SK-N-SH (cell line): ENCODE measurements around the gene POLA1. TPM values are rescaled to one million over a fixed set of nuclear protein-coding genes. Genes with fewer than 3 reads are reported as not detected.

Source experiments
- CTCF ChIA-PET: fragments of 300-600, 350-600 bp; formaldehyde crosslinking; extraction: SDS; loops from one replicate; lab custom pipeline; 2021; lab: Yijun Ruan, JAX
- POLR2A ChIA-PET: fragments of 350-600 bp; sonication (Branson Sonifier 250); formaldehyde crosslinking; extraction: SDS; loops from one replicate; lab custom pipeline; 2020; ENCODE audit warnings: antibody characterized with exemption, inconsistent platforms; lab: Yijun Ruan, JAX
- DNase-seq: peaks from one replicate; pipeline ENCODE4 v3.0.0; 2012
- H2AFZ ChIP-seq: fragments of 200-600 bp; sonication (generic); 2 replicates; pipeline ENCODE4 v1.8.1; 2016; ENCODE audit warnings: antibody characterized with exemption, mild to moderate bottlenecking, low read depth
- H3F3A ChIP-seq: fragments of 200-600 bp; sonication (generic); replicated peaks from 2 replicates; pipeline ENCODE3; 2016; ENCODE audit warnings: antibody characterized with exemption, mild to moderate bottlenecking; ENCODE audit not compliant: insufficient read depth
- H3K27ac ChIP-seq, 2 experiments: fragments of 200-500 bp in 1 of 2; fragments of 200-600 bp in 1 of 2; sonication (Bioruptor generic) in 1 of 2; sonication (generic), shearing (Covaris generic) in 1 of 2; 2 replicates each; pipeline versions ENCODE4 v1.5.1 to v1.6.1; 2014 to 2016; ENCODE audit warnings: low read depth in 2 of 2, inconsistent platforms in 1 of 2, low read length in 1 of 2, mild to moderate bottlenecking in 1 of 2, mixed read lengths in 1 of 2
- H3K27me3 ChIP-seq: fragments of 200-600 bp; sonication (generic), shearing (Covaris generic); 2 replicates; pipeline ENCODE4 v1.6.1; 2016; ENCODE audit warnings: mixed run types; ENCODE audit not compliant: insufficient read depth
- H3K36me3 ChIP-seq, 2 experiments: fragments of 200-500 bp in 1 of 2; fragments of 200-600 bp in 1 of 2; sonication (Bioruptor generic) in 1 of 2; sonication (generic) in 1 of 2; replicated peaks in 1 of 2; 2 replicates each; pipeline versions ENCODE3 to v1.5.1; 2014 to 2016; ENCODE audit warnings: low read length in 1 of 2, mild to moderate bottlenecking in 1 of 2; ENCODE audit not compliant: insufficient read depth in 2 of 2, control insufficient read depth in 1 of 2
- H3K4me1 ChIP-seq, 2 experiments: fragments of 200-500 bp in 1 of 2; fragments of 200-600 bp in 1 of 2; sonication (Bioruptor generic) in 1 of 2; sonication (generic), shearing (Covaris generic) in 1 of 2; 2 replicates each; pipeline versions ENCODE4 v1.5.1 to v1.6.1; 2014 to 2016; ENCODE audit warnings: low read depth in 1 of 2, low read length in 1 of 2, mixed run types in 1 of 2; ENCODE audit not compliant: insufficient read depth in 2 of 2, control insufficient read depth in 1 of 2
- H3K4me2 ChIP-seq: fragments of 200-600 bp; sonication (generic), shearing (Covaris generic); 2 replicates; pipeline ENCODE4 v1.6.1; 2017; ENCODE audit warnings: mixed run types
- H3K4me3 ChIP-seq, 2 experiments: fragments of 200-500 bp in 1 of 2; fragments of 200-600 bp in 1 of 2; sonication (Bioruptor generic) in 1 of 2; sonication (generic), shearing (Covaris generic) in 1 of 2; 2 replicates each; pipeline versions ENCODE4 v1.5.1 to v1.8.1; 2014 to 2016; ENCODE audit warnings: low read depth in 2 of 2, inconsistent platforms in 1 of 2, low read length in 1 of 2, mild to moderate bottlenecking in 1 of 2, mixed read lengths in 1 of 2, moderate library complexity in 1 of 2
- H3K79me2 ChIP-seq: fragments of 200-600 bp; sonication (generic); 2 replicates; pipeline ENCODE4 v1.8.1; 2017; ENCODE audit warnings: mild to moderate bottlenecking; ENCODE audit not compliant: insufficient read depth
- H3K9ac ChIP-seq: fragments of 200-600 bp; sonication (generic); 2 replicates; pipeline ENCODE4 v1.6.1; 2017; ENCODE audit warnings: mixed run types
- H3K9me2 ChIP-seq: fragments of 200-600 bp; sonication (generic); 2 replicates; pipeline ENCODE4 v1.6.1; 2017; ENCODE audit warnings: mixed run types
- H3K9me3 ChIP-seq: fragments of 200-600 bp; sonication (generic); 2 replicates; pipeline ENCODE4 v1.6.1; 2017; ENCODE audit warnings: mixed run types, mild to moderate bottlenecking, moderate library complexity
- H4K20me1 ChIP-seq: fragments of 200-600 bp; sonication (generic); 2 replicates; pipeline ENCODE4 v1.6.1; 2017; ENCODE audit warnings: mild to moderate bottlenecking, mixed run types; ENCODE audit not compliant: insufficient read depth
- CHD2 ChIP-seq: fragments of 150-350 bp; IDR thresholded peaks from 2 replicates; pipeline ENCODE4 v1.6.1; 2018; ENCODE audit warnings: low read length; ENCODE audit not compliant: partially characterized antibody
- FOXJ3 ChIP-seq: sonication (generic); formaldehyde crosslinking; IDR thresholded peaks from 2 replicates; pipeline ENCODE4 v1.5.1; 2020; ENCODE audit warnings: mild to moderate bottlenecking, missing genetic modification reagents
- GABPA ChIP-seq: IDR thresholded peaks from 2 replicates; pipeline ENCODE4 v1.4.0; 2012; ENCODE audit warnings: low read depth, mild to moderate bottlenecking
- GATA2 ChIP-seq: sonication (generic); formaldehyde crosslinking; IDR thresholded peaks from 2 replicates; pipeline ENCODE4 v1.5.0; 2020; ENCODE audit warnings: mild to moderate bottlenecking, missing genetic modification reagents
- MXI1 ChIP-seq: IDR thresholded peaks from 2 replicates; pipeline ENCODE4 v1.6.1; 2012; ENCODE audit warnings: mild to moderate bottlenecking, low read depth, low read length, improper control_type of control experiment
- NRF1 ChIP-seq: IDR thresholded peaks from 2 replicates; pipeline ENCODE4 v1.6.1; 2012; ENCODE audit warnings: low read depth, mild to moderate bottlenecking, low read length
- SIN3A ChIP-seq: IDR thresholded peaks from 2 replicates; pipeline ENCODE4 v1.6.1; 2012; ENCODE audit warnings: low read depth, mild to moderate bottlenecking, low read length, moderate library complexity, borderline replicate concordance
- TAF1 ChIP-seq: IDR thresholded peaks from 2 replicates; pipeline ENCODE4 v1.6.1; 2012; ENCODE audit warnings: low read depth, mild to moderate bottlenecking, low read length, moderate library complexity, borderline replicate concordance
- TCF12 ChIP-seq: IDR thresholded peaks from 2 replicates; pipeline ENCODE4 v1.4.0; 2012
- TEAD4 ChIP-seq: IDR thresholded peaks from 2 replicates; pipeline ENCODE4 v1.4.0; 2012; ENCODE audit warnings: mild to moderate bottlenecking, borderline replicate concordance; ENCODE audit not compliant: insufficient read depth
- WGBS: methylation state at CpG from one replicate; pipeline ENCODE4 v1.1.6; 2017; ENCODE audit warnings: low lambda C conversion rate; 5-methylcytosine and 5-hydroxymethylcytosine counted together
- polyA plus RNA-seq, 3 experiments: library from polyadenylated mRNA; depleted of rRNA; stranded (reverse); fragments of >200 nt; gene quantifications; 2 replicates each; pipeline ENCODE4 v1.2.3, GENCODE V29; 2012
- TF ChIP-seq, protein P1 (sequence below): fragments of 150-350 bp; IDR thresholded peaks from 2 replicates; pipeline ENCODE4 v1.6.1; 2016; ENCODE audit warnings: mild to moderate bottlenecking, low read depth, low read length
- TF ChIP-seq, protein P2 (sequence below): IDR thresholded peaks from 2 replicates; pipeline ENCODE4 v1.4.0; 2012; ENCODE audit warnings: low read depth, borderline replicate concordance

POLA1 gene
- polyA plus RNA-seq, 1 of the 3 experiments (the other 2 are of a cell fraction), result 2.8 TPM

DNA sequence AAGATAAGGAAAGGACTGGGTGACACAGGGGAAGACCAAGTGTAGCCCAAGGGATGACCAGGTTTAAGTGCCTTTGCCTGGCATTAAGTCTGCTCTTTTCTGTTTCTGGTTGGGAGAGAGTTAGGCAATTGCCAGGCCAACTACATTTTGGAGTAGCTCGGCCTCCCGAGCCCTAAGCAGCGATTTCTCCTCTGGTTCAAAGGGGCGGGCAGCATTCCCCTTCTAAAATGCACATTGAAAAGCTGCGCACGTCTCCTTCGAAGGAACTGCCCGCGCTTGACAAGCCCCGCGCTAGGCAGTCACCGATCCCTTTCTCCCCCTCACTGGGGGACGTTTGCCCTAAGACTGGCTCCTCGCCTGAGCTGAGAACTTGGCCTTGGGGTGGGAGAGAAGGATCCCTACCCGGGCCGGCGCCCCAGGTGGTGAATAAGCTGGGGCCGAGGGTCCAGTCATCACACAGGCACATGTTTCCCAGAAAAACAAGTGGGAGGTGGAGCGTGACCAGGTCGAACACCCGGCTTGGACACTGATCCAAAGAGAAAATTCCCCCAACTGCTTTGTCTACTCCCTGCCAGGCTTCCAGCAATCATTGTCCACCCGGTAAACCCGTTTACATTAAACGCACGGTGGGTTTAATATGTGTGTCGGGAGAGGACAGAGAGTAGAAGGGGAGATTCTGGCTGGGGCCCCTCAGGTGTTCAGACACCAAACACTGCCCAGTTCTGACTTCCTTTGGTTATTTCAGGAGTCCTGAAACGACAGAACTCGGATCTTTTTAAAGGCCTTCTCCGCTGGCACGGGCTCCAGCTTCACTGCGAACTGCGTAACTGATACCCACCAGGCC, 318.1 kb downstream of the POLA1 start:
- Histone ChIP-seq H4K20me1 (no peaks in the 10 kb centered on the region), H3K9me3 (no peaks in the 10 kb centered on the region), H3K4me2 (no peak overlapping the region), H3K4me3 (no peak overlapping the region), H3K9ac (no peak overlapping the region), H3K27ac (no peak overlapping the region), H3K36me3 (no peaks in the 10 kb centered on the region), H3F3A (no peaks in the 10 kb centered on the region), H3K9me2 (no peaks in the 10 kb centered on the region), H3K79me2 (no peaks in the 10 kb centered on the region), H3K4me1 (peaks cover 0 to 12% of the 10 kb centered on the region in 2 experiments; a peak in 2 of 4 replicates), H3K27me3 (peaks cover 44% of the 10 kb centered on the region), H2AFZ (no peak overlapping the region)
- ChIA-PET CTCF (interaction anchor here (0.9 to 1.2 kb wide), 2 partner anchors 127 to 173 kb away, joined by 3 to 4 read pairs; no protein-coding TSS in a partner anchor), POLR2A (no interaction called here)
- 51% methylated on average over 28 of the region's 32 CpGs for WGBS
- DNase-seq, result no peak
- no peak for TF ChIP-seq FOXJ3 (CRISPR knock-in tag)

GRCh38 chrX:25012433-25012735, 318.7 kb downstream of the POLA1 start:
- H2AFZ ChIP-seq, result no peak overlapping the region
- H3F3A ChIP-seq, result no peaks in the 10 kb centered on the region
- peaks cover 0 to 12% of the 10 kb centered on the region in 2 experiments; a peak in 2 of 4 replicates for H3K4me1 ChIP-seq
- H3K9me2 ChIP-seq, result no peaks in the 10 kb centered on the region
- H3K4me2 ChIP-seq, result peak overlapping the region; percentile 52; the same call in 1 of the 2 replicates
- ChIA-PET CTCF (interaction anchor here (0.9 to 1.3 kb wide), 3 partner anchors 9 to 174 kb away, joined by 3 to 4 read pairs (median 3); no protein-coding TSS in a partner anchor), POLR2A (no interaction called here)
- no peaks in the 10 kb centered on the region for H3K36me3 ChIP-seq
- no peak overlapping the region; a peak in 1 of 4 replicates for H3K4me3 ChIP-seq
- no peaks in the 10 kb centered on the region for H4K20me1 ChIP-seq
- H3K9me3 ChIP-seq, result no peaks in the 10 kb centered on the region
- H3K27ac ChIP-seq, result no peak overlapping the region
- TF ChIP-seq GATA2 (CRISPR knock-in tag), result no peak
- TF ChIP-seq FOXJ3 (CRISPR knock-in tag), result no peak
- TF ChIP-seq NRF1, result no peak
- TF ChIP-seq GABPA, result no peak
- TF ChIP-seq, protein P1, sequence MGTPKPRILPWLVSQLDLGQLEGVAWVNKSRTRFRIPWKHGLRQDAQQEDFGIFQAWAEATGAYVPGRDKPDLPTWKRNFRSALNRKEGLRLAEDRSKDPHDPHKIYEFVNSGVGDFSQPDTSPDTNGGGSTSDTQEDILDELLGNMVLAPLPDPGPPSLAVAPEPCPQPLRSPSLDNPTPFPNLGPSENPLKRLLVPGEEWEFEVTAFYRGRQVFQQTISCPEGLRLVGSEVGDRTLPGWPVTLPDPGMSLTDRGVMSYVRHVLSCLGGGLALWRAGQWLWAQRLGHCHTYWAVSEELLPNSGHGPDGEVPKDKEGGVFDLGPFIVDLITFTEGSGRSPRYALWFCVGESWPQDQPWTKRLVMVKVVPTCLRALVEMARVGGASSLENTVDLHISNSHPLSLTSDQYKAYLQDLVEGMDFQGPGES, result no peak
- no peak for TF ChIP-seq TCF12
- WGBS, result 30% methylated on average over 19 of the region's 19 CpGs
- no peaks in the 10 kb centered on the region for H3K79me2 ChIP-seq
- H3K9ac ChIP-seq, result no peak overlapping the region
- peaks cover 50% of the 10 kb centered on the region for H3K27me3 ChIP-seq
- peak; percentile 42 for DNase-seq

DNA sequence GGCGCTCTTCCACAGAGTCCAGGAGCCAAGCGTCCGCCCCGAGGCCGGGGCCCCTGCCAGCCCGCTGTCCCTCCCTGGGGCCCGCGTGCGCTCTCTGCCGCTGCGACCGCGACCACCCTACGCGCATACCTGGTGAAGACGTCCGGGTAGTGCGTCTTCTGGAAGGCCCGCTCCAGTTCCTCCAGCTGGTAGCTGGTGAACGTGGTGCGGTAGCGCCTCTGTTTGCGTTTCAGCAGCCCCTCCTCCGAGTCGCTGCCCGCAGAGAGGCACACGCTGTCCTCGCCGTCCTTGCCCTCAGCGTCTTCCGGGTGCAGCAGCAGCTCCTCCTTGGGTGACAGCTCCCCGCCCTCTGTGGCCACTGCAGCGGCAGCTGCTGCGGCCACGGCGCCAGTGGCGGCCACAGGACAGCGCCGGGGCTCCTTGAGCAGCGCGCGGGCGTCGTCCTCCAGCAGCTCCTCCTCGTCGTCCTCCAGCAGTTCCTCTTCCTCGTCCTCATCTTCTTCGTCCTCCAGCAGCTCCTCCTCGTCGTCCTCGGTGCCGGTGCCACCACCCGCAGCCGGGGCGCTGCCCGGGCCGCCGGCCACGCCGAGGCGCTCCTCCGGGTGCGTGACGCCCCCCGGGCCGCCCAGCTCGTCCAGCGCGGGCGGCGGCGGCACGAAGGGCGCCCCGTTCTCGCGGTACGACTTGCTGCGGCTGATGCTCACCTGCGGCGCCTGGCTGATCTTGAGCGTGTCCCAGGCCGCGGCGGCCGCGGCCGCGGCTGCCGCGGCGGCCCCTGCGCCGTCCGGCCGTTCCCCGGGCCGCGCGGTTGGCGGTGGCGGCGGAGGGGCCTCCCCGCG, 319.3 kb downstream of the POLA1 start:
- Histone ChIP-seq H3K4me2 (peak overlapping the region; percentile 52; the same call in 1 of the 2 replicates), H3K79me2 (no peaks in the 10 kb centered on the region), H3F3A (no peaks in the 10 kb centered on the region), H3K36me3 (no peaks in the 10 kb centered on the region), H3K9me2 (no peaks in the 10 kb centered on the region), H3K9ac (no peak overlapping the region), H3K4me3 (peak overlapping the region in 1 of 2 experiments; percentile 31; a peak in 1 of 4 replicates), H3K4me1 (peaks cover 0 to 12% of the 10 kb centered on the region in 2 experiments; a peak in 2 of 4 replicates), H3K27me3 (peaks cover 56% of the 10 kb centered on the region), H2AFZ (no peak overlapping the region), H3K9me3 (no peaks in the 10 kb centered on the region), H4K20me1 (no peaks in the 10 kb centered on the region), H3K27ac (no peak overlapping the region)
- POLR2A ChIA-PET, result no interaction called here
- DNase-seq, result peak; percentile 48
- CTCF ChIA-PET, result interaction anchor here (0.9 to 1.3 kb wide), 3 partner anchors 9 to 174 kb away, joined by 3 to 4 read pairs (median 3); no protein-coding TSS in a partner anchor
- WGBS, result 4% methylated on average over 17 of the region's 105 CpGs
- TF ChIP-seq CHD2 (no peak), TEAD4 (no peak), MXI1 (no peak), SIN3A (no peak), TAF1 (no peak)
- TF ChIP-seq, protein P2, sequence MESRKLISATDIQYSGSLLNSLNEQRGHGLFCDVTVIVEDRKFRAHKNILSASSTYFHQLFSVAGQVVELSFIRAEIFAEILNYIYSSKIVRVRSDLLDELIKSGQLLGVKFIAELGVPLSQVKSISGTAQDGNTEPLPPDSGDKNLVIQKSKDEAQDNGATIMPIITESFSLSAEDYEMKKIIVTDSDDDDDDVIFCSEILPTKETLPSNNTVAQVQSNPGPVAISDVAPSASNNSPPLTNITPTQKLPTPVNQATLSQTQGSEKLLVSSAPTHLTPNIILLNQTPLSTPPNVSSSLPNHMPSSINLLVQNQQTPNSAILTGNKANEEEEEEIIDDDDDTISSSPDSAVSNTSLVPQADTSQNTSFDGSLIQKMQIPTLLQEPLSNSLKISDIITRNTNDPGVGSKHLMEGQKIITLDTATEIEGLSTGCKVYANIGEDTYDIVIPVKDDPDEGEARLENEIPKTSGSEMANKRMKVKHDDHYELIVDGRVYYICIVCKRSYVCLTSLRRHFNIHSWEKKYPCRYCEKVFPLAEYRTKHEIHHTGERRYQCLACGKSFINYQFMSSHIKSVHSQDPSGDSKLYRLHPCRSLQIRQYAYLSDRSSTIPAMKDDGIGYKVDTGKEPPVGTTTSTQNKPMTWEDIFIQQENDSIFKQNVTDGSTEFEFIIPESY, result no peak
